Stimulated activated CD4-positive, alpha-beta T cell treated with anti-CD3 and anti-CD28 coated beads, Interleukin-15, amount 100 ng/mL, for 48 hours (primary cell): ENCODE results near the gene COMT.

Source experiments
- DNase-seq, 2 donors: peaks; one replicate each; pipeline ENCODE4 v3.0.0-alpha.2; 2020; ENCODE audit warnings: low read depth in 2 of 2

Gene COMT

GRCh38 chr22:19958083-19959042 is 16.8 kb downstream of the COMT start:
- DNase-seq = no peak

- DNase-seq = no peak
Observed at GRCh38 chr22:19959043-19959586, 17.5 kb downstream of the COMT start.

DNA sequence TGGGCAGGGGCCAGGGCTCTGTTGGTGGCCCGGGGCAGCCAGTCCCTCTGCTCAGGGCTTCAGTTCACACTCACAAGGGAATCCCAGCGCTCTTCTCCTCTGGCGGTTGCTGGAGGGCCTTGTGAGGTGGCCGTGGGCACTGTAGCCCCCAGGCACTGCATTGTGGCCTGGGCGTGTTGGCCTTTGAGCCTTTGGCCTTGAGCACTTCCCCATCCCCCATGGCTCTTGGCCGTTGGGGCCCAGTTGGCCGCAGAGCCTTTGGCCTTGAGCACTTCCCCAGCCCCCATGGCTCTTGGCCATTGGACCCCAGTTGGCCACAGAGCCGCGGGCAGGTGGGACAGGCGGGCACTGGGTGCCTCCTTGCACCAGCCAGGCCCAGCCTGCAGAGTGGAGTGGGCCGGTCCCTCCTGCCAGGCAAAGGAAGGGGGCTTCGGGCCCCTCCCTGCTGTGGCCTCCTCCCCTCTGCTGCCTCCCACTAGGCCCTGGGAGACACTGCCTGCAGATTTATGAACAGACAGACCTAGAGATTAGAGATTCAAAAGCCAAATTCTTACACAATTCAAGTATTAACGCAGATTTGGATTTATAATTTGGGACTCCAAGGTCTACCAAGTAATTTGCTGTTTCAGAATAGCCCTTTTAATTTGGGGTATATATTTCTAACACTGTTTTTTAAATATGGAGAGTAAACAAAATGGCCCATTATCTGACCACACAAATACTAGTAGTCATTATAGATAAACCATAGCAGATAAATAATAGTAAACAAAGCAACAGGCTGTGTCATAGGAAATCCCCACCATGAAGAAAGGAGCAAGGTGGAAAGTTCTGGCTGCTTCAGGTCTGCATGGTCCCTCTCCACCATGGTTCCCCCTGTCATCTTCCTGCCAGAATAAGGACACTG is 18.3 kb downstream of the COMT start:
- no peak for DNase-seq

- DNase-seq = no peak
Observed at GRCh38 chr22:19960491-19961200, 19.1 kb downstream of the COMT start.

DNA sequence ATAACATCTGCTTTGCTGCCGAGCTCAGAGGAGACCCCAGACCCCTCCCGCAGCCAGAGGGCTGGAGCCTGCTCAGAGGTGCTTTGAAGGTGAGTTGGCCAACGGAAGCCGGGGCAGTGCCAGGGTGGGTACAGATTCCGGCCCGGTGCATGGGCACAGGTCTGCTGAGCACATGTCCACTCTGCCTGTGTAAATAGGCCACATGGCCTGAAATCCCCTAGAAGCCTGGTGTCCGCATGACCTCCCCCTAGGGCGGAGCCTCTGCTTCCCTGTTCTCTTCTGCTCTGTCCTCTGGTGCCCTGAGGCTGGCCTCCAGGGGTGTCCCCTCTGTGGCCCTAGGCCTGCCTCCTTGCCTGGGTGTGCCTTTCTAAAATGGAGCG is 19.6 kb downstream of the COMT start:
- DNase-seq = no peak

GRCh38 chr22:19961868-19962245 is 20.3 kb downstream of the COMT start:
- no peak for DNase-seq

- peak; percentile 59 to 79 for DNase-seq
Observed at GRCh38 chr22:19962246-19962908, 20.8 kb downstream of the COMT start.

- peak in 1 of 2 donors; percentile 50 for DNase-seq
Observed at GRCh38 chr22:19962909-19963806, 21.6 kb downstream of the COMT start.

GRCh38 chr22:19963863-19964642 is 22.5 kb downstream of the COMT start:
- no peak for DNase-seq

GRCh38 chr22:19964701-19965386 is 23.3 kb downstream of the COMT start:
- DNase-seq = no peak

DNA sequence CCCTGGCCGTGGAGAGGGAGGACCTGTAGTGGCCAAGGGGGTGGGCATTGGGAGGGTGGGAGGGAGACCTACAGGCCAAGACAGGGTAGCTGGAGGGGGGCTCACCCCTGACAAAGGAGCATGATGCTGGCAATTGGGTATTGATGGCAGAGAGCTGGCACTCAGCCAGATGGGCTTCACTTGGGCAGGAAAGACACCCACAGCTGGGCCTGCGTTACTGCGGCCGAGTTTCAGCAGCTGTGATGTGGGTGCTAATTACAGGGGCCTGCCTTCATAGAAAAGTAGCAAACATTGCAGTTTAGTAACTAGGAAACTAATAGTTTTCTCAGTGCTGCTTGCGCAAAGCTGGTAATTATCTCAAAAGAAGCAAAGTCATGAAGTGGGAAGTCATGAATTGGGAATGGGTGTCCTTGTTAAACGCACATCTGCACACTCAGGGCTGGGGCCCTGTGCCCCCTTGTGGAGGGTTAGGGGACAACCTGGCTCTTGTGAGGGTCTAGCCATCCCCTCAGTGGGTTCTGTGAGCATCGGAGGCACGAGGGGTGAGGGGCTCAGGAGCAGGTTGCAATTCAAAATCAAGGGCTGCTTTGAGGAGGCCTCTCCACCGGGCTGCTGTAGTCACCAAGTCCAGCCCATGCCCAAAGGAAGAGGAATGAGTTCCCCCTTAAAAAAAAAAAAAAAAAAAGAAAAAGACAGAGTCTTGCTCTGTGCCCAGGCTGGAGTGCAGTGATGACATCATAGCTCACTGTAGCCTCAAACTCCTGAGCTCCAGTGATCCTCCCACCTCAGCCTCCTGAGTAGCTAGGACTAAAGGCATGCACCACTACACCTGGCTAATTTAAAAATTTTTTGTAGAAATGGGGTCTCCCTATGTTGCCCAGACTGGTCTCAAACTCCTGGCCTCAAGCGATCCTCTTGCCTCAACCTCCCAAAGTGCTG is 24.5 kb downstream of the COMT start:
- DNase-seq = no peak

DNA sequence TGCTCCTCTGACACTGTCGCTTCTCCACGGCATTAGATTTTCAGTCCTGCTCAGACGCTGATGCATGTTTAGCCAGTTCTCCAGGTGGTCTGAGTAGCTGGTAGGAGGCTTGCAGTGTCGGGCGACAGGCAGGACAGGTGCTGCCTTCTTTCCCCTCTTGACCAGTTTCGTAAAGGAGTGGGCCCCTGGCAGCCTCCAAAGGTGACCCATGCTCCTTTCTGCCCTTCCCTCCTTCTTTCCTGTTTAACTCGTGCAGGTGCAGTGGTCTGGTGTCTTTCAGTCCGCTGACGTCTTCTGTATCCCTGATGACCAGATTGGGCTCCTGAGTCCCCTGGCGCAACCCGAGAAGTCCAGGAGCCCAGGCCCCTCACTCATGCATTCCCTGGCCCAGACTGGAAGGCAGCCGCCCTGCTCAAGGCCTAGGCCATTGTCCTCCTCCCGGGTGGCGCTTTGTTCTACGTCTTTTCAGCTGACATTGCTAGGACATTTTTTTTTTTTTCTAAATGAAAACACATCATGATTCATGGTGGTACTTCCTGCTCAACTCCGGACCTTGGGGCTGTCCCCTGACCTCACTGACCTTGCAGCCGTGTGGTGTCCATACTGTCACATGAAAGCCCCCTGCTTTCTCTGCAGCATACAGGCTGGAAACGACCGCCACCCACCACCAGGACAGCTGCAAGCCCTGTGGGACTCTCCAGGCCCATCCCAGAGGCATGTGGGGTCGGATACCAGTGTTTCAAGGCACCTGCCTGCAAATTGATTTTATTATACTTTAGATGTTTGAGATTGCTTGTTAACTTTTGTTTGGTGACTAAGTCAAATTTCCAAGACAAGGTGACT is 25.6 kb downstream of the COMT start:
- no peak for DNase-seq

GRCh38 chr22:19967850-19968449 is 26.4 kb downstream of the COMT start:
- DNase-seq = no peak

DNA sequence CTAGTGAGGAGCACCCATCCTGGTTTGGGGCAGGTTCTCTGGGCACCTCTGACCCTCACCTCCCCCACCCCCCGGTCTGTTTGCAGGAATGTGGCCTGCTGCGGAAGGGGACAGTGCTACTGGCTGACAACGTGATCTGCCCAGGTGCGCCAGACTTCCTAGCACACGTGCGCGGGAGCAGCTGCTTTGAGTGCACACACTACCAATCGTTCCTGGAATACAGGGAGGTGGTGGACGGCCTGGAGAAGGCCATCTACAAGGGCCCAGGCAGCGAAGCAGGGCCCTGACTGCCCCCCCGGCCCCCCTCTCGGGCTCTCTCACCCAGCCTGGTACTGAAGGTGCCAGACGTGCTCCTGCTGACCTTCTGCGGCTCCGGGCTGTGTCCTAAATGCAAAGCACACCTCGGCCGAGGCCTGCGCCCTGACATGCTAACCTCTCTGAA is 26.9 kb downstream of the COMT start:
- no peak for DNase-seq

DNA sequence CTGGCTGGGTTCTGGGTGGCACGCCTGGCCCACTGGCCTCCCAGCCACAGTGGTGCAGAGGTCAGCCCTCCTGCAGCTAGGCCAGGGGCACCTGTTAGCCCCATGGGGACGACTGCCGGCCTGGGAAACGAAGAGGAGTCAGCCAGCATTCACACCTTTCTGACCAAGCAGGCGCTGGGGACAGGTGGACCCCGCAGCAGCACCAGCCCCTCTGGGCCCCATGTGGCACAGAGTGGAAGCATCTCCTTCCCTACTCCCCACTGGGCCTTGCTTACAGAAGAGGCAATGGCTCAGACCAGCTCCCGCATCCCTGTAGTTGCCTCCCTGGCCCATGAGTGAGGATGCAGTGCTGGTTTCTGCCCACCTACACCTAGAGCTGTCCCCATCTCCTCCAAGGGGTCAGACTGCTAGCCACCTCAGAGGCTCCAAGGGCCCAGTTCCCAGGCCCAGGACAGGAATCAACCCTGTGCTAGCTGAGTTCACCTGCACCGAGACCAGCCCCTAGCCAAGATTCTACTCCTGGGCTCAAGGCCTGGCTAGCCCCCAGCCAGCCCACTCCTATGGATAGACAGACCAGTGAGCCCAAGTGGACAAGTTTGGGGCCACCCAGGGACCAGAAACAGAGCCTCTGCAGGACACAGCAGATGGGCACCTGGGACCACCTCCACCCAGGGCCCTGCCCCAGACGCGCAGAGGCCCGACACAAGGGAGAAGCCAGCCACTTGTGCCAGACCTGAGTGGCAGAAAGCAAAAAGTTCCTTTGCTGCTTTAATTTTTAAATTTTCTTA is 27.8 kb downstream of the COMT start:
- no peak for DNase-seq
